GM19099 (cell line): ENCODE data around the gene NR5A1.

Experiments
- POLR2A ChIP-seq: IDR thresholded peaks from 3 replicates; pipeline ENCODE4 v1.6.1; 2011; ENCODE audit warnings: low read depth; ENCODE audit not compliant: insufficient read length; ENCODE audit errors: extremely low read depth

NR5A1 gene

DNA sequence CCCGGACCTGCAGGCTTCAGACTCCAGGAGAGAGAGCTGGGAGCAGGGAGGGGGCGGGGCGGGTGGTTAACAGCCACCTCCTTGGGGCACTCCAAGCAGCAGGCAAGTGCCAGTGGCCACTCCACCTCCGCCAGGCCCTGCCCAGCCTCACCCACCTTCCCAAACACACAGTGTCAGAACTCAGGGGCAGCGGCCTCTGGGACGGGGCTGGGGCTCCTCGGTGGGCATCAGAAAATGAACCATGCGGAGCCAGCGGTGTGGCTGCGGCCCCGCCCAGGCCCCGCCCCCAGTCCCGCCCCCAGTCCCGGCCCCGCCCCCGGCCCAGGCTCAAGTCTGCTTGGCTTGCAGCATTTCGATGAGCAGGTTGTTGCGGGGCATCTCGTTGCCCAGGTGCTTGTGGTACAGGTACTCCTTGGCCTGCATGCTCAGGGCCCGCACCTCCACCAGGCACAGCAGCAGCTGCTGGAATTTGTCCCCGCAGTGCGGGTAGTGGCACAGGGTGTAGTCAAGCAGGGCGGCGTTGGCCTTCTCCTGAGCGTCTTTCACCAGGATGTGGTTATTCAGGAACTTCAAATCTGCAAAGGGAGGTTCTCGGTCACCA lies 24.7 kb downstream of the NR5A1 start:
- no peak for TF ChIP-seq POLR2A

DNA sequence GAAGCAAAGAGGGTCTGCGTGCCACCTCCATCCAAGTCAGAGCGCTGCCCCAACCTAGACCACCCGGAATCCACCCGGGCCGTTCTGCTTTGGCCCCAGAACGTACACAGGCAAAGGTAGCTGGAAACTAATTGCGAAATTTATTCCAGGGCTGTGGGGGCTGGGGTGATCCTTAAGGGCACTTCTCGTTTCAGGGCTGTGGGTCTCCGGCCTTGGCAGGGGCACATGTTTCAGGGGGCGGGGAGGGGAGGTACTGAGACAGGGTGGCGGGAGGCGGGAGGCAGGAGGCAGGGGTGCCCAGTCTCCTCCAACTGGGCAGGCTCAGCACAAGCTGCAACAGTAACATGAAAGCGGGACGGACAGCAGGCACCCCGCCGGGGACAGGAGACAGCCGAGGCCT lies 26.1 kb downstream of the NR5A1 start:
- TF ChIP-seq POLR2A = no peak

- TF ChIP-seq POLR2A = no peak
These were observed 26.6 kb downstream of the NR5A1 start for GRCh38 chr9:124480621-124480981.

DNA sequence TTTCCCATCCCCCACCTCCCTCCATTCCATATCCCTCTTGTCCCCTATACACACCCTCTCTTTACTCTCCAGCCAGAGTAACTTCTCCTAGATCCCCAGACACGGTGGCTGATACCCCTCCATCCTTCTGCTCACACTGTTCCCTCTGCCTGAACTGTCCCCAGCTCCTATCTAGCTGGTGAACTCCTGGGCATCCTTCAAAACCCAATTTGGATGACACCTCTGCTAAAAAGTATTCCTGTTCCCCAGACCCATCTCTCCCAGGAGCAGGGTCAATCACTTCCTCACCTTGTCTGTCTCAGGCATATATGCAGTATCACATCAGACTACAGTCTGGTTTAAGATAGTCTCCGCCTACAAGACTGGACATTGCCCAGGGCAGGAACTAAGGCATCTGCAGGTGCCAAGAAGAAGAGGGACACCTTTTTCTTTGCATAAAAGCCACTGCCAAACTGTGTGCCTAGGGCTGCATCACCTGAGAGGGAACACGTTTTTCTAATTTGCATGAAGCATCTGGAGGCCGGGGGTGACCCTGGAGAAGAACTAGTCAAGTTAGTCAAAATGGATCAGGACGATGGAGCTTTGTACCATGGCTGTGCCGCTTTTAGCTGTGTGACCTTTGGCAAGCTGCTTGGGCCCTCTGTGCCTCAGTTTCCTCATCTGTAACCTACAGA lies 27.1 kb downstream of the NR5A1 start:
- no peak for TF ChIP-seq POLR2A

GRCh38 chr9:124479371-124479770 lies 27.8 kb downstream of the NR5A1 start:
- TF ChIP-seq POLR2A = no peak

- no peak for TF ChIP-seq POLR2A
These were observed 28.8 kb downstream of the NR5A1 start for GRCh38 chr9:124478354-124478753.

GRCh38 chr9:124477648-124478285 lies 29.4 kb downstream of the NR5A1 start:
- TF ChIP-seq POLR2A = no peak

- TF ChIP-seq POLR2A = no peak
These were observed 30.0 kb downstream of the NR5A1 start for GRCh38 chr9:124477211-124477647.

DNA sequence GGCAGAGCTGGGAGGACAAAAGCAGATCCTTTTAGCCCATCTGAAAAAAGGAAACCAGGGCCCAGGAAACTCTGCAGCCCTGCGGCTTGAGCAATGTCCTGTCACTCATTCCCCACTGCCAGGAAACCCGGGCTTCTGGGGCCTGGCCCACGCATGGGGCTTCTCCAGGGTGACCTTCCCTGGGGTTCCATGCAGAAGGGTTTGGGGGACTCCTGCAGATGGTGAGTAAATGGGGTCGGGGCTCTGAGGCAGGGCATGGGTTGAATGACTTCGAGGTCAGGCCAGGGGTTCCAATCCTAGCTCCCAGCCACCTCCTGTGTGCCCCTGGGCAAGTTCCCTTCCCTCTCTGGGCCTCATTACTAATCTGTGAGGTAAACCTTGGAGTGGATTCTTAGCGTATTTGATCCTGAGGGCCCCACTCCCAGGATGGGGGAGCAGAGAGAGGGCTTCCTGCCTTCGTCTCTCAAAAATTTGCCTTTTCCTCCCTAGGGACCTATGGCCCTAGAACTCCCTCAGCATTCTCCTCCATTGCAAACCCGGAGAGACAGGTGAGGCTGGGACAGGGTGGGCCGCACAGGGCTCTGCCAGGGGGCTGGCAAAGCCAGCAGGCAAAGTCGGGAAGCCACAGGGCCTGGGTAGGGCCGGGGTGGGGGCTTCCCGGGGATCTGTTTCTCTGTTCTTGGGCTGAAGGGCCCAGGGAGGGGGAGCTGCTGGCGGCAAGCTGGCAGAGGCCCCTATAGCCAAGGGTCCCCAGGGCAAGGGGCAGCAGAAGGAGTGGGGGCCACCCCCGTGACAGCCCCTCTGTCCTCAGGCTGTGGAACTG lies 31.1 kb downstream of the NR5A1 start:
- TF ChIP-seq POLR2A = no peak

DNA sequence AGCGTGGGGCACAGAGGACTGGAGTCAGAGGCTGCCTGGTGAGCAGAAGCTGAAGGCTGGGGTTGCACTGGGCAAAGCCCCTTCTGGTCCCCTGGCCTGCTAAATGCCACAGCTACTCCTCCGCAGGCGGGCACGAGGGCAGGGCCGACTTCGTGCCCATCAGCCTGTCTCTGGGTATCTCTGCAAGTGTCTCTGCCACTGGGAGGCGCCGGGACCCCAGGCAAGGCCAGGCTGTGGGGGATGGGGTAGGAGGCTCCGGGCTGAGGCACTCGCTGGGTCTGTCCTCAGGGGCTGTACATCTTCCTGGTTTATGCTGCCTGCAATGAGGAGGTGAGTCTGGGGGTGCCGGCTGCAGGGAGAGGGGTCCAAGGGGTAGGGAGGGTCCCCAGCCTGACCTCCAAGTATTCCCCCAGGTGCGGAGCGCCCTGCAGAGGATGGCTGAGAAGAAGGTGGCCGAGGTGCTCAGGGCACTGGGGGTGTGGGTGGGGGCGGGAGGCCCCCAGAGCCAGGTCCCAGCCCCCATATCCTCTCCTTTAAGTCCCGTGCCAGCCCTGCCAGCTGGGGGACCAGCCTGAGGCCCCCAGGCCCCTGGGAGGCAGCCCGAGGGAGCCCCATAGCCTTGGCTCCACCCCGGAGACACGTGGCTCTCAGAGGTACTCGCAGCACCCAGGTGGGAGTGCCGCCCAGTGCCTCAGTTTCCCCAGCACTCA lies 31.9 kb downstream of the NR5A1 start:
- TF ChIP-seq POLR2A = no peak

- no peak for TF ChIP-seq POLR2A
These were observed 33.0 kb downstream of the NR5A1 start for GRCh38 chr9:124474151-124474550.

- no peak for TF ChIP-seq POLR2A
These were observed 33.9 kb downstream of the NR5A1 start for GRCh38 chr9:124473310-124473709.

DNA sequence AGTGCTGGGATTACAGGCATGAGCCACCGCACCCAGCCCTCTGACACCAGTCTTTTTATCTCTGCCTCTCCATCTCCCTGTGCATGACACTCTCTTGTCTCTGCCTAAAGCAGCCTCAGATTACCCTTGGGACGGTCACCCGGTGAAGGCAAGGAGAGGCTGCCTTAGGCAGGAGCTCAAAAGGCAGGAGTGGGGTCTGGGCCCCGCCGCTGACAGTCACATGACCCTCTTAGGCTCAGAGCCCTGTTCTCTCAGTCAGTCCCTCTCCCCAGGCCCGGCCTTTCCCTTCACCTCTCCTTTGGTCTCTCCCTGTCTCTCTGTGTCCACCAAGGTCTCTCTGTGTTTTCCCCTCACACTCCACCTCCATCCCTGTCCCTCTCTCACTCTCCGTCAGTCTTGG lies 34.4 kb downstream of the NR5A1 start:
- TF ChIP-seq POLR2A = no peak

- no peak for TF ChIP-seq POLR2A
These were observed 35.4 kb downstream of the NR5A1 start for GRCh38 chr9:124471761-124472160.

- TF ChIP-seq POLR2A = no peak
These were observed 36.5 kb downstream of the NR5A1 start for GRCh38 chr9:124470726-124471125.
